ENCODE results near the gene UBE2E2. TPM values are rescaled to one million over a fixed set of nuclear protein-coding genes. Genes with fewer than 3 reads are reported as not detected.

Gene UBE2E2
- total RNA-seq, 1 experiment from 2014 or later, result 17.5 TPM

- no peak for DNase-seq (ENCODE audit: low read depth)
Observed at GRCh38 chr3:23537101-23537551, 334.0 kb downstream of the UBE2E2 start.

- DNase-seq (ENCODE audit: low read depth), result no peak
Observed at GRCh38 chr3:23539185-23539584, 336.1 kb downstream of the UBE2E2 start.

GRCh38 chr3:23540600-23540999, 337.5 kb downstream of the UBE2E2 start:
- no peak for DNase-seq (ENCODE audit: low read depth)

- no peak for DNase-seq (ENCODE audit: low read depth)
Observed at GRCh38 chr3:23542079-23542478, 339.0 kb downstream of the UBE2E2 start.

GRCh38 chr3:23546181-23546580, 343.1 kb downstream of the UBE2E2 start:
- no peak for DNase-seq (ENCODE audit: low read depth)

DNA sequence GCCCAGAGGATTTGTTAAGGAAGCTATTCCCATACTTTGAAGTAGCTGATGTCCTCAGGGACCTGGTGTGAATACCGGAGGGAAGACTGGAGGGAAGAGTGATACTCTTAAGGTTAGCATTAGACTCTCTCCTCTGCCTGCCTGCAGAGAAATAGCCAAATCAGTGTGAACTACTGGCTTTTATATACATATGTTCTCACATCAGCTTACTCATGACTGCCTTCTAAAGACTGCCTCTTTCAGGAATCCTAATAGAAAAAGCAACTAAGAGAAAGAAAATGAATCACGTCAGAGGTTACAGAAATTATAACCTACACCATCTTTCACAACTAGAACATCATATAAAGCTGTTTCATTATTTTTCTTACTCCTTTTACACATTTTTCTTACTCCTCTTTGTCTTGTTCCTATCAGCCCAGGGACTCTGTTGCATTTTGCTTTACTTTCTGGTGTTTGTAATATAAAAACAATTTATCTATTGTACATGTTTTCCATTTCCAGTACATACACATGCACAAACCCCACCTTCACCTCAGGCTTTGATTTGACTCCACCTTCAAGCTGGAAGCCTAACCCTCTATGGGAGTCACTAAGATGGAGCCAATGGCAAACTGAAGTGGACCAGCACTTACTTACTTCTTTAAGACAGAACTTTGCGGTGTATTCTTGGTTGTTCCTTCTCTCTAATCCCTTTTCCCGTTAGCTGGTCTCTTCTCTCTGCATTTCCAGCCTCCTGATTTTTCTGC, 345.0 kb downstream of the UBE2E2 start:
- DNase-seq (ENCODE audit: low read depth), result no peak

DNA sequence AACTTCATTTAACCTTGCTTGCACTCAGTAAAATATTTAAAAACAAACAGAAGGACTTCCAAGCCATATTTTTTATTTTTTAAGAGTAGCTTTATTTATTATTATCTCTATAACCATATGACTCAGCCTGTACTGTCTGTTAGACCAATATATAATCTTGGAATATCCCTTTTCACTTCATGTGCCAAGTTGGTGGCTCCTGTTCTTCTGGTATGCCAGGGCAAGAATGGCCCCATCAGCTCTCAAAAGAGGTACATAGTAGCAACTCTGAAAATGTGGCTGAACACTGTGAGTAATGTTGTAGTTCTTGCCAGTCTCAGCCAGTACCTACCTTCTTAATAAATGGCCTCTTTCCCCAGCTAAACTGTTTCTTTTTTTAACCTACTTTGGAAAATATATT, 345.6 kb downstream of the UBE2E2 start:
- DNase-seq (ENCODE audit: low read depth), result no peak

DNA sequence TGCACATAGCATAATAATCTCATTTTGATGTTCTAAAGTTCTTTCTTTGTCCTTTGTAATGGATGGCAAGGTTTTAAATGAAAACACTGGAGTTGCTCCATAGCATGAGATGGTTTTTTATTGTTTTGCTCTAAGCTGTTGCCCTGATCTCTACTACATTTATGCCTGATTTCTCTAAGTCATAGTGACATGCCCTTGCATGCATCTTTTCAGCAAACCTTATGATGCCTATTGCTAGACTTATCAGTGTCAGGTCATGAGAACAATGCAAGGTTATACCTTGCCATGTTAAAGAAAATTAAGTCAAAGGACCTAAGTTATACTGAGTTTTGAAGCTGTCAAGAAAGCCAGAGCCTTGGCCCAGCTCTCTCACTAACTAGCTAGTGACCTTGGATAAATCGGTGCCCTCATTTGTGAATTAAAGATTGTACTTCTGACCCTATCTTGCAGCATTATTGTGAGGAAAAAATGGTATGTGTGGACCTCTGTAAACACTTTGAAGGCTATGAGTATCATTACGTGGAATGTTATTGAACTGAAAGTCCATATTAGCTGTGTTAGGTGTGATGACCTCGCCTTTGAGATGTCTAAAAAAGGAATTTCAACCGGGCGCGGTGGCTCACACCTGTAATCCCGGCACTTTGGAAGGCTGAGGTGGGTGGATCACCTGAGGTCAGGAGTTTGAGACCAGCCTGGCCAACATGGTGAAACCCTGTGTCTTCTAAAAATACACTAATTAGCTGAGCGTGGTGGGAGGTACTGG, 346.2 kb downstream of the UBE2E2 start:
- DNase-seq (ENCODE audit: low read depth), result no peak

- no peak for DNase-seq (ENCODE audit: low read depth)
Observed at GRCh38 chr3:23550402-23550801, 347.3 kb downstream of the UBE2E2 start.

DNA sequence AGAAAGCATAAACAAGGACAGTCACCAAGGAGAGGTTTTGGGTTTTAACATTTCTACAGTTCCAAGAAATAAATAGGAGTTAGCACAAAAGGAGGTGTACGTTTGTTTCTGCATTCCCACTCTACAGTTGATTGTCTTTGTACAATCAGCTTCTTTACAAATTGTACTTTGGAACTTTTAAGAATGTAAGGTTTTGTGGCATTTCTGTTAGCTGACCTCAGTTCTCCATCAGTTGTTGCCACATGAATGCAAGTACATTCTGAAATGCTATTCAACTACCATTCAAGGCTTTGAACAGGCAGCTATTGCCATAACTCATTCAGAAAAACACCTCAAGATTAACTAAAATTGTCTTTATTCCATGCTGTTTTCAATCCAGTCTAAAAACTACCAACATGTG, 349.4 kb downstream of the UBE2E2 start:
- no peak for DNase-seq (ENCODE audit: low read depth)

DNA sequence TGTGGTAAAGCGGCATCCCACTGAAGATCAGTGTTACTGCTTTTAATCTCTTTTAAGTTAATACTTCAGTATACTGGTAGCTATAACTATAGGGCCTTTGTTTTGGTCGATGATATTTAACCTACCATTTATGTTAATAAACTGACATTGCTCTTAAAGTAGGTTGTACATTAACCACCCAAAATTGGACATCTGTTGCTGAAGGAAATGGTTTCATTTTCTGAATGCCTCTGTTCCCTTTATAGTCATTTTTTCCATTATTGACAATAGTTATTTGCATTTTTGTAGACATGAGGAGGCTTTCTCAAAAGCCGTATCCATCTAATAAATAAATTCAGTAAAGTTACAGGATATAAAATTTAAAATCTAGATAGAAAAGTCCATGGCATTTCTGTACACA, 350.2 kb downstream of the UBE2E2 start:
- no peak for DNase-seq (ENCODE audit: low read depth)

GRCh38 chr3:23565041-23565775, 362.1 kb downstream of the UBE2E2 start:
- no peak for DNase-seq (ENCODE audit: low read depth)

GRCh38 chr3:23566499-23566898, 363.4 kb downstream of the UBE2E2 start:
- no peak for DNase-seq (ENCODE audit: low read depth)

DNA sequence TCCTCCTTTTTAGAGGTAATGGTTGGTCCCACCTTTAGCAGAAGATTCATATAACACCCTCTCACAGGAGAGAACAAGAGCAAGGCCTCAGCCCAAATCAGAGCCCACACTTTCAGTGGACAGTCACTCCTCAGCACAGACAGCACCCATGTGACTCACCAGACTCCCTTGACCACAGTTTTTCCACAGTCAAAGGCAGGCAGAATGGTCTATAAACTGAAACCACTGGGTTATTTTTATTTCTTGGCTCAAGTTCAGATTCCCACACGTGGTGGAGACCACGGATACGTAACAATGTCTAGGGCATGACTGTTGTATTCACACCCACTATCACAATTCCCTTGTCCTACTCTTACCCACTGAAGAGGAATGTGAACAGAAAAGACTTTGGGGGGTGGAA, 364.8 kb downstream of the UBE2E2 start:
- DNase-seq (ENCODE audit: low read depth), result peak; percentile 96

DNA sequence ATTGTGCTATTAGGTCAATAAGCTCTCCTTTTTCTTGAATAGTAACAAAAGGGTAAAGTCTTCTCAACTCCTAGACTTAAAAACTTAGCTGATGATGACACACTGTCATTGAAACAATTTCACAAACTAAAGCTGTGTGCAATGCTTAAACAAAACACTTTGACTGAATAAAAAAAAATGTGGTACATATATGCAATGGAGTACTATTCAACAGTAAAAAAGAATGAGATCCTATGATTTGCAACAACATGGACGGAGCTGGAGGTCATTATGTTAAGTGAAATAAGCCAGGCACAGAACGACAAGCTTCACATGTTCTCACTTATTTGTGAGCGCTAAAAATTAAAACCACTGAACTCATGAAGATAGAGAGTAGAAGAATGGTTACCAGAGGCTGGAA, 370.7 kb downstream of the UBE2E2 start:
- DNase-seq (ENCODE audit: low read depth), result no peak

GRCh38 chr3:23574822-23575315, 371.7 kb downstream of the UBE2E2 start:
- DNase-seq (ENCODE audit: low read depth), result no peak

- no peak for DNase-seq (ENCODE audit: low read depth)
Observed at GRCh38 chr3:23575697-23576096, 372.6 kb downstream of the UBE2E2 start.

- DNase-seq (ENCODE audit: low read depth), result peak; percentile 28
Observed at GRCh38 chr3:23576379-23576959, 373.3 kb downstream of the UBE2E2 start.

DNA sequence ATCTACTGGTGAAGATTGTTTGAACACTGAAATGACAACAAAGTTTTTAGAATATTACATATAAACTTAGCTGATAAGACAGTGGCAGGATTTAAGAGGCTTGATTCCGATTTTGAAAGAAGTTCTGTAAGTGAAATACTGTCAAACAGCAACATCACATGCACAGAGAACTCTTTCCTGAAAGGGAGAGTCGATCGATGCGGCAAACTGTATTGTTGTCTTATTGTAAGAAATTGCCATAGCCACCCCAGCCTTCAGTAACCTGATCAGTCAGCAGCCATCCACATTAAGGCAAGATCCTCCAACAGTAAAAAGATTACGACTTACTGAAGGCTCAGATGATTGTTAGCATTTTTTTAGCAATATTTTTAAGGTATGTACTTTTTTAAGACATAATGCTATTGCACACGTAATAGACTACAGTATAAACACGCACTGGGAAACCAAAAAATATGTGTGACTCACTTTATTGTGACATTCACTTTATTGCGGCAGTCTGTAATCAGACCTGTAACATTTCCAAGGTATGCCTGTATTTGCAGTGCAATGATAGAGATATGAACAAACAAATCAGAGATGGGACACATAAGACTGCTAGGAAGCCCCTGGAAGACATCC, 377.1 kb downstream of the UBE2E2 start:
- peak; percentile 64 for DNase-seq (ENCODE audit: low read depth)

- DNase-seq (ENCODE audit: low read depth), result no peak
Observed at GRCh38 chr3:23583980-23584740, 381.0 kb downstream of the UBE2E2 start.

DNA sequence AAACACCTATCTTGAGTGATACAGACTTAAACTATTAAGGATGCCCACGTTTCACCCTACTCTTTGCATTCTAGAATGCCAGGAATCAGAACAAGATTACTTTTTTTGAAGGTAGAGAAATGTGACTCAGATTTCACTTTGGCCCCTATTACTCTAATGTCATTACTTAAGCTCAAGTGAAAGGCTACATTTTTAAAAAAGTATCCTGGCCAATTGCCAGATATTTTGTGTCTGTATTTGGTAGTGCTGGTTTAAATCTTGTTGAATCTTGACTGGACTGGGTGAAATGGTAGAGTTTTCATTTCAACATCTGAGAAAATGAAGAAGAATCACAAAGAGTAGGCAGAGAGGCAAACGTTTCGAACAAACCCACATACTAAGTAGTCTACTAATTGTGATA, 384.4 kb downstream of the UBE2E2 start:
- DNase-seq (ENCODE audit: low read depth), result no peak
